ENCODE data around the gene PJVK.
A peak's percentile ranks its signal among the peaks of the same experiment; 100 is the strongest.
"Not testable (repeated sequence)": the region's sequence is repeated elsewhere in the genome, so short reads cannot be mapped to it uniquely, and the experiment has no call there.

Gene PJVK

DNA sequence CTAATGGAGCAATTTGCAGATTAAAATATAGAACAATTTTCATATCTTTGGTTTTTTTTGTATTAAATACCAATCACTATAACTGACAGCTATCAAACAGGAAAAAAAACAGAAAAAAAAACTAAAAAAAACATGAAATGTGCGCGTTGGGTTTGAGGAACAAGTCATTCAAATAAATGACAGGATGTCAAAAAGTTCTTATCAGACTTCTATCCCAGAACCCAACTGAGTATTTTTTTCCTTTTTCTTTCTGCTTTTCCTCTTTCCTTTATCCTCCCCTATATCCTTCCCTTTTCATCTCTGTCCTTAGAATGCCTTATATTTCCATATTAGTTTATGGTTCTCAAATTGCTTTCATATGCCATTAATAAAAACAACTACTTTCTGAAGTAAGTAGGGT is 14.5 kb upstream of the PJVK start:
- DNase-seq (ENCODE audit: low read depth): no peak

DNA sequence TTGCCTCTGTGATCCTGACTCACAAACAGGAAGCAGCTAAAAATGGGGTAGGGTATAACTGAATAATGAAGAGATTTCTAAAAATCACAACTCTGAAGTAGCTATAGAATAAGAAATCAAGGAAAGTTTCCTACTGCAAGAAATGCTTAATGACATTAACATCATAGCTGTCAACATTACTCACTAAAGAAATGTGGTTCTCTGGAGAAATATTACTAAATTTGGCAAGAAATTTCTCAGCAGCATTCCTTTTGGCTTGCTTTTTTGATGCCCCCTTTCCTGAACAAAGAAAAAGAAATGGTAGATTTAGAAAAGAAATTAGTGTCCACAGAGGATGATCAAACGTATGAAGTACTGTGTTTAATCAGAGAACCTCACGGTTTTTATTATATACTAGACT is 9.8 kb upstream of the PJVK start:
- DNase-seq (ENCODE audit: low read depth): no peak

DNA sequence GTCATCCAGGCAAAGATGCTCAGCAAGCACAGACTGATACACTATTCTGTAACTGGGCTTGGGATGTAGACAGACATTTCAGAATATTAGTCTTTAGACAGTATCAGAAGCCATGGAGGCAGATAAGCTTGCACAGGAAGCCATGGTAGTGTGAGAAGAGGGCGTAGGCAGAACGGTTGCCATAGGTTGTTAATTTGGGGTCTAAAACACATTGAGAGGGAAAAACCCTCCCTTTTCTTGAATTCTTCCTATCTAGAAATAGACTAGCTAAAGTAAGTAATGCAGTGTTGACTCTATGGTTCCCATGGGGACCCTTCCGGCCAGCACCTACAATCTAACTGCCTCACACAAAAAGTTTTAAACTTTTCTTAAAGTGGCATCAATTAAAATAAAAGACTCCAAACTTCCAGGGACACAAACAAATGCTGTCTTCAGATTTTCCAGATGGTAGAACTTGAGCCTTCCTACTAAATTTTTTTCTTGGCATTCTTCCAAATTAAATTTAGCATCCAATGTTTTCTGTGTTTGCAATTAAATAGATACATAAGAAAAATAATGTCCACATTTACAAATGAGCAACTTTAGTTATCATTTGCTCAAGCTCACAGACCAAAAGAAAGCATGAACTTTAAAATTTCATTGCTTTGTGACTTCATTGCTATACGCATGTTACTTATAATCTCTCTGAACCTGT is 2.1 kb upstream of the PJVK start:
- no peak for DNase-seq (ENCODE audit: low read depth)

DNA sequence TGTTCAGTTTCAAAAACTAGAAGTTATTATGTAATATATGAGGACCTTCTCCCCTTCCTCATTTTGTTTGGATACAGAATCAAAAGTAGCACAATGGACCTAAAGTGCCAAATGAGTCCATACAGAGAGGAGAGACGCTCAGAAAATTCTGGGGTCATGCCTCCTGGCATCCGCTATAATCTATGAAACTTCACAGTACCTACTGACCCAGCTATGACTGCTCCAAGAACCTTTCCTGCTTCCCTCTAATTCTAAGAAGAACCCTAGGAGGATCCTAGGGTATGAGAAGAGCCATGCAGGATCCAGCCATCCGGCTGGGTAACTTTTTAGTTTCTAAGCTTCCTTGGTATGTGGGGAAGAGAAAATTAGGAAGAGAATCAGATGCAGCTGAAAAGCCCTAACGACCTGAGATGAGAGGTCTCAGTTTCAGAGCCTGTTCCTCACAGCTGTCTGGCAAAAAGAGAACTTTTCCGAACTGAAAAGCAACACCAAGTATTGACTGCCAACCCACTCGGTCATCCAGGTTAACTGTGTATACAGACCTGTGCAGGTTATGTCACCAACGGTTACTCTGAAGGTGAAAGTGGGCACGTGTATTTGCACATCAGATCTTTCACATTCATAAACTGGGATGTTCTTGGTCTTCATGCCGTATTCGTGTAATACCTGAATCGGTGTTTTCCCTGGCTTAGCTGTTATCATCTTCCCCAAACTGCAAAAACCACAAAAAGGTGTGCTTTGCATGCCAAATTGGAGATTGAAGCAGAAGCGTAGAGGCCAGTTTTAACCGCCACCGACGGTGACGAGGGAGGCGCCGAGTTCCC is 1.3 kb upstream of the PJVK start:
- DNase-seq (ENCODE audit: low read depth): no peak

DNA sequence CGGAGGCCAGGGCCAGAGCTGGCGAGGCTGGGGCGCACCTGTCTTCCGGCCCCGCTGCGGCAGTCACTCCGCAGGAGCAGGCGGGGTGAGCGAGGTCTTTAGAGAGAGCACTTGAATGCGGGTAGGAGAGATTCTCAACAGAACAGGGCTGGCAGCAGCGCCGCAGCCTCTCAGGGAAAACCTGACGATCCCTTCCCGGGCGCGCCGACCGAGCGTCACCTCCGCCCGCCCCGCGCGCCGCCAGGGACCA is 729 bp upstream of the PJVK start:
- no peak for DNase-seq (ENCODE audit: low read depth)

DNA sequence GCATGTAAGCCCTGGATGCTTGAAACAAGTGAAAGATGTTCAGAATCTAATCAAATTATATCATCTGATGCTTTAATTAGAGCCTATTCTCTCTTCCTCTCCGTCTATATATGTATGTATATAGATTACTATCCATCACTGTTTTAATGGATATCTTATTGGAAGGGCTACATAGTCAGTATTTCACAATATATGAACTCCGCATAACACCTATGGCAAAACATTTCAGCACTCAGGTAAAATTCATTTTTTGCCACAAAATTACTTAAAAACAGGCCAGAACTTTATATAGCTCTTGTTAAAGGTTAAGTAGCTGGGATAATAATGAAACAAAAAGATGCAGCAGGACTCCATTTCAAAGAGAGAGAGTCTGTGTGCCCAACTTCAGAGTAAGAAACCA is 1.2 kb downstream of the PJVK start:
- DNase-seq (ENCODE audit: low read depth): no peak

DNA sequence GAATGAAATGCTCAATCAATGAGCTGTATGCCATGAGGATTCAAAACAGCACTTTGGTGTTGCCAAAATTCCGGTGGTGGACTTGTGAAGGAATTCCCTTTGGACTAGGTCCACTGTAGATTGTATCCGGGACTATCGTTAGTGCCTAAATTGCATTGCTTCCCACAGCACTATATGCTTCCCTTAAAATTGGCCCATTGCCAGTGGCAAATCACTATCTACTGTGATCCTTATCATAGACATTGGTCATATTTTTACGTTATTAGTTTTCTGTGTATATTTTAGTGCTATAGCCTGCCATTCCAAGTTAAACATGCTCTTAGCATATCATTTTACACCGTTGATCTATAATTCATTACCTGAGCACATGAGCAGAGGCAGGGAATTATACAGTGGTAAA is 1.7 kb downstream of the PJVK start:
- no peak for DNase-seq (ENCODE audit: low read depth)

DNA sequence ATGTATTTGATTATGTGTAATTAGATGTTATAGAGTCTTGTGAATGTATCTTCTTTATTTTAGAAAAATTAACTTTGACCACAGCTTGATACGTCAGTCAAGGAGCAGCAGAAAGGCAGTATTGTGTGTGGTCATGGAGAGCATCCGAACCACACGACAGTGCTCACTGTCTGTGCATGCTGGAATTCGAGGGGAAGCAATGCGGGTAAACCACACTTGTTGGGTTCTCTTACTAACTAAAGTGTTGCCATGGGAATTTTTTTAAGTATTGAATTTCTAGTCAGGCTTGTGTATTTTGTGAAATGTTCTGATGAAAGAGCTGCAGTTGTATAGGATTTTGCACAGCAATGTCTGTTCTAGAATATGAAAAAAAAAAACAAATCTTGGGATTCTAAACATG is 4.8 kb downstream of the PJVK start:
- no peak for DNase-seq (ENCODE audit: low read depth)

DNA sequence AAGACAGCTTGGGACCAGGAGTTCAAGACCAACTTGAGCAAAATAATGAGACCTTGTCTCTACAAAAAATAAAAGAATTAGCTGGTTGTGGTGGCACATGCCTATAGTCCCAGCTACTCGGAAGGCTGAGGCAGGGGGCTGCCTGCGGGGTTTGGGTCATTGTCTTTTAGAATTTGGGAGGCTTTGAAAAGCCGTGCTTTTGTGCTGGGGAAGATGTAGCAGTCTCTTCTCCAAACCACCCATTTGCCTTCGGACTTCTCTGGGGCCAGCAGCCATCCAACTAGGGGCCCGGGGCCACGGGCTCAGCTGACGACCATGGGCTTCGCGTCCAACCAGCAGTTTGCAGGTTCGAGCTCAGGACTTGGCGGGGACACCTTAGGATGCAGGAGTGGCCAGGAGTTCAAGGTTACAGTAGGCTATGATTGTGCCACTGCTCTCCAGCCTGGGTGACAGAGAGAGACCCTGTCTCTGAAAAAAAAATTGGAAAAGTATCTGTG is 6.3 kb downstream of the PJVK start:
- DNase-seq (ENCODE audit: low read depth): no peak

DNA sequence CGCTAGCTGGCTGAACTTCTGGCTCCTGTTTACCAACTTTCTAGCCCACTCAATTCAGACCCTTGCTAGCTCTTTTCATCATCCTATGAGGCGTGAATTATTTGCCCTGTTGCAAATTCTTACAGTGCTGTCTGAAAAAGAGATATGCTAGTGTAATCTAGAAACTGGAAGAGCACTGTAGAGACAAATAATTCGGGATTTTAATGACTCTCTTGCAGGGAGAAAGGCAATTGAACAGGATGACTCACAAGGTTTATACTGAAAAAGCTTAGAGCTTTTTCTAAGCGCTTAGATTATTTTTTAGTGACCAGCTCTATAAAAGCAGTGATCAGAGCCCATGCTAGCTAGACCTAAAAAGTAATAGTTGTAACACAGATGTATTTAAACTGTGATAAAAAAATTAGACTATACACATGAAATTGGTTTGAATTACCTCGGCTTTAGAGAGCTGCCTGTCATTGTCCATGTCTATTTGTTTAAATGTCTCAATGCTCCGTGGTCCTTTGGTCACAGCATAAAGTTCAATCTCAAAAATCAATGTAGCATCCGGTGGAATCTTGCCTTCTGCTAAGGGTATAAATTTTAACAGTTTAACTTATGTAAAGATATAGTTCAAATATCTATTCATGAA is 18.2 kb downstream of the PJVK start:
- DNase-seq (ENCODE audit: low read depth): no peak

DNA sequence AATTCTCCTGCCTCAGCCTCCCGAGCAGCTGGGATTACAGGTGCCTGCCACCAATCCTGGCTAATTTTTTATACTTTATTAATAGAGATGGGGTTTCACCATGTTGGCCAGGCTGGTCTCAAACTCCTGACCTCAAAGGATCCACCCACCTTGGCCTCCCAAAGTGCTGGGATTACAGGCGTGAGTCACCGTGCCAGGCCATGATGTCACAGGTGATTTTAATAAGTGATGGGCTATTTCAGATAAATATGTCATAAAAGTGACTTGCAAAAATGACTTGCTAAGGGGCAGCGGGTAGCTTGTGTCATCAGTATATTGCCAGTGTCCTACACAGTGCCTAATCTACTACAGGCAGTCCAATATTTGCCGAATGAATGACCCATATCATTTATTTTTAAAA is 20.1 kb downstream of the PJVK start:
- DNase-seq (ENCODE audit: low read depth): not testable (repeated sequence)

DNA sequence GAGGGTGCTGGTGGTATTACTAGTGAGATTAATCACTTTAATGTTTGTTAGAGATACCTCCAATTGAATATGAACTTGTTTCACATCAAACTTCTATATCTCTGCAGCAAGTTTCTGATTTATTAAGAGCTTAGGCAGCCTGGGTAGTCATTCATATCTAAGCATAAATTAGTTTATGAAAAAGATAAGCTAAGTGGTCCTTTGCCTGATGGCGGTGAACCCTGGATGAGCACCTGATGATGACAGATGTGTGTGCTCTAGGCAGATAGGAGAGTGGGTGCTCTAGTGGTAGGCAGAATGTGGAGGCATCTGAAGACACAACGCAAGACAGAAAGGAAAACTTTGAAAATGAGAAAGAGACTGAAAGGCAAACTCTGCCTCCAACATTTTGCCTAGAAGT is 22.2 kb downstream of the PJVK start:
- no peak for DNase-seq (ENCODE audit: low read depth)

DNA sequence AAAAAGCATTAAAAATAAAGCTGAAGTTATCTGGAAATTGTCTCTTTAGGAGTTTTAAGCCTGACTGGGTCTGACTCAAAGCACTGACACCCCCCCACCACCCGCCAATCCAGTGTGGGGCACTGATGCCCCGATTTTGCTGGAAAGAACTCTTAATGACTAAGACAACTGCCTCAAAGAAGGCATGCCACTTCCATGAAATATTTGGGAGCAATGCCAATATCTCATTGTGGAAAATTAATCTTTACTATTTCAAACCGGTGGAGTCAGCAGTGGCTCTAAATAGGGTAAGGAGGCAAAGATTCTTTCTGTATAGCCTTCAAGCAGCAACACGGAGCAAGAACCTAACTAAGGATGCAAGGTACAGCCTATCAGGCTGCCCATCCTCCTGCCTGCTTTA is 22.8 kb downstream of the PJVK start:
- DNase-seq (ENCODE audit: low read depth): no peak

DNA sequence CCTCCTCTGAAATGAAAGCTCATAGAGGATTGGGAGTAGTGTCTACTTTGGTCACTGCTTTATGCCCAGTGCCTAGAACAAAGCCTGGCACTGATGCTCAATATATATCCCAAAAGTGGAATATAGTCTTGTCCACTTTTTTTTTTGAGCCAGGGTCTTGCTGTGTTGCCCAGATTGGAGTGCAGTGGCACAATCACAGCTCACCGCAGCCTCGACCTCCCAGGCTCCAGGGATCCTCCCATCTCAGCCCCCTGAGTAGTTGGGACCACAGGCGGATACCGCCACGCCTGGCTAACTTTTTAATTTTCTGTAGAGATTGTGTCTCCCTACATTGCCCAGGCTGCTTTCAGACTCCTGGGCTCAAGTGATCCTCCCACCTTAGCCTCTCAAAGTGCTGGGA is 23.4 kb downstream of the PJVK start:
- no peak for DNase-seq (ENCODE audit: low read depth)

DNA sequence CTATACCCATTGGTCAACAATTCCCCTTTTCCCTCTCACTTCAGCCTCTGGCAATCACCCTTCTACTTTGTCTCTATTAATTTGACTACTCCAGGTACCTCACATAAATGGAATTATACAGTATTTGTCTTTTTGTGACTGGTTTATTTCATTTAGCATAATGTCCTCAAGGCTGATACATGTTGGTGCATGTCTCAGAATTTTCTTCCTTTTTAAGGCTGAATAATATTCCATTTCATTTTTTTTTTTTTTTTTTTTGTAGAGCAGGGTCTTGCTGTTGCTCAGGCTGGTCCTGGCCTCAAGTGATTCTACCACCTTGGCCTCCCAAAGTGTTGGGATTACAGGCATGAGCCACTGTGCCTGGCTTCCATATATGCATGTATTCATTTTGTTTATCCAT is 25.3 kb downstream of the PJVK start:
- no peak for DNase-seq (ENCODE audit: low read depth)

DNA sequence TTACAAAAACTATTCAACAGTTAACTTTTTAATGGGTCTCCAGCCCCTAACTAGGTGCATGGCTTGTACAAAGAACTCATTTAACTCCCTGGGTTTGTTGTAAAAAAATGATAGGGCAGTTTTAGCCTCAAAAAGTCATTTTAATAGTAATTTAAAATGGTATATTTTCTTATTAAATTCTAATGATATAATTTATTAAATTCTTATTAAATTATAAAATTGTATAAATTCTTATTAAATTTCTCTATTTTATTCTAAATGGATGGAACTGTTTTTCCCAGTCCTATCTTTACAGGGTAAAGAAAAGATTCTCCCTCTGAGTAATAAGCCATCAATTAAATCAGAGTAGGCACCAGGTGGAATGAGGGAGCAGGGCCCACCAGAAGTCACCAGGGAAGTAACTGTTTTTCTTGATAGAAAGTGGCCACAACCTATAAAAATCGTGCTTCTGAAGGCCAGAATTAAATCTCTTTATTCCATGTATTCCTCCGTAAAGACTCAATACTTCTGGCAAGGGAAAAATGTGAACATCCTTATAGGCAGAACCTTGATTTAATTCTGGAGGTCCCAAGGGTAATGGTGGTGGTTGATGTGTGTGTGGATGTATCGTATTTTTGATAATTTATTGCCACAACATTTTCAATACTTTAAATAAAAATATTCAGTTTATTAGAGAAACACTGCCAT is 26.4 kb downstream of the PJVK start:
- DNase-seq (ENCODE audit: low read depth): no peak

DNA sequence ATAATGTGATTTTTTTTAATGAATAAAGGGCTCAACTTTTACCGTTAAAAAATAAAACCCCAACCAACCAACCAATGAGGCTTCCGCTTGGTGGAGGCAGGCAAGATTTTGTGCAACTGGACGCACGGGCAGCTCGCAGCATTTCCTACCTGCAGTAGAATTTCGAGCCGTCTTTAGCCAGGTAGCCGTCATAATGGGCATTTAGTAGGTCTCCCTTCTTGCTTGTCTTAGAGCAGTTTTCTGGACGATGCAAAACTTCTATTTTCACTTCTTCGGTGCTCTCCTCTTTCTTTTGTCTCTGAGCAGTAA is 26.9 kb downstream of the PJVK start:
- DNase-seq (ENCODE audit: low read depth): no peak

DNA sequence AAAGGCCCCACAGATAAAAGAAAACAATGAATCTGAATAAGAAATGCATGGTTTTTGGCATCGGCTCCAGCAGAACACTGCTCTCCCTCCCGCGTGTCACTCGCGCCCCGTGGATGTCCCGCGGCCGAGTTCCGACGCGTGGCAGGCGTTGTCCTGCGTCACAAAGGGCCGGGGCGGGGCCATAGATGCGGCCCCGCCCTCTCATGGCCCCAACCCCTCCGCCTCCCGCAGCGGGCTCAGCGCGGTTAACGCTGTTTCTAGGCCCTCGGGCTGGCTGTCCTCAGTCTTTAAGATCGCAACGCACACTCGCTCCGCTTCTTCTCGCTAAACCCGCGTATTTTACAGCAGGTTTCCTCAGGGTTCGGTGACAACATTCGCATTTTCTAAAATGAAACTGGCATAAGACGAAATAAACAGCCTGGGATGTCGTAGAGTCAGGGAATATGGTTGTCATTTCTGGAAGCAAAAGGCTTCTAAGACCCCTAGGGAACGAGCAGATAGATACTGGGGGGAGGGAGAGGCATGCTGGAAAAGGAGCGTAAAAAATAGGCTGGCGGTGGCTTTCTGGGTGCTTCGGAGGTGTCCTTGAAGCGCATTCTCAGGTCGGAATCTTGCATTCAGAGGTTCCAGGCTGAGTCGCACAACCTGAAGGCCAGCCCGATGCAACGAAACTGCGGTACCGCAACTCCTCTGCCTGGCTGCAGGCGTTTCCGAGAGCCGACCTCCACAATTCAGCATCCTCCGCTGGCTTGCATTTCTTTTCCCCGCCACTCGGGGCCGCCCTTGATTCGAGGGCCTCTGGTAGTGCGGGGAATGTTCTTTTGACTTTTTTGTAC is 27.5 kb downstream of the PJVK start, which contains the start of gene FKBP7:
TSS of gene FKBP7 (minus strand) at position 162 of the 836 bp plus-strand sequence. CDS start at position 61, 101 bp downstream.
- DNase-seq (ENCODE audit: low read depth): peak; percentile 67

DNA sequence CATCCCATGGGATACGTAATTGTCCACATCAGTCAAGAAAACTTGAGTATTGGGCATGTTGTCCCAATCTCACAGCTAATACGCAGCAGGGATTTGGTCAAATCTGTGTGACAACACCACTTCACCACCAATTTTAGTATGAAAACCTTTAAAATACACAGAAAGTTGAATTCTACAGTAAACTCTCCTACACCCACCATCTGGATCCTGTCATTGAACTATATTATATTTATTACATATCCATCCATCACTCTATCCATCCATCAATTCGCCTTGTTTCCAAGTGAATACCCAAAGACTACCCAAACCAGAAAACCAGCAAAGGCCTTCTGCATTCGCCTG is 28.1 kb downstream of the PJVK start:
- no peak for DNase-seq (ENCODE audit: low read depth)

DNA sequence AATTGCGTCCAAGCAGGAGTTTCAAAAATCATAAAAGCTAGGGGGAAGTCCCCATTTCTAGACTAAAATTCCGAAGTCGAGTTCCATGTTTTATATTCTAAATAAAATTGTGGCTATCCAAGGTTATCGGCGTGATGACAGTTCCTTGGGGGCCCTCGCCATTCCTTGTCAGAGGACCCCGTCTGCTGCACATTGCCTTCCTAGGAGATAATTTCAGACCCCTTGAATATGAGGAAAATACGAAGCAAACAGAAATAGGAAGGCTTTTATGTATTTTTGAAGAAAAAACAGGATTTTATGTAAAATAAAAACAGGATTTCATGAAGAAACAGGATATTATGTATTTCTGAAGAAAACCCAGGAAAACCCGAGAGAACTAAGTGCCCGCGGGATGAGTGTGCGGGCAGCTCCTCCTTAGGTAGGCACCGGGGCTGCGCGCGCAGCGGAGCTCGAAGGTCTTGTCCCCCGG is 28.6 kb downstream of the PJVK start:
- DNase-seq (ENCODE audit: low read depth): no peak

DNA sequence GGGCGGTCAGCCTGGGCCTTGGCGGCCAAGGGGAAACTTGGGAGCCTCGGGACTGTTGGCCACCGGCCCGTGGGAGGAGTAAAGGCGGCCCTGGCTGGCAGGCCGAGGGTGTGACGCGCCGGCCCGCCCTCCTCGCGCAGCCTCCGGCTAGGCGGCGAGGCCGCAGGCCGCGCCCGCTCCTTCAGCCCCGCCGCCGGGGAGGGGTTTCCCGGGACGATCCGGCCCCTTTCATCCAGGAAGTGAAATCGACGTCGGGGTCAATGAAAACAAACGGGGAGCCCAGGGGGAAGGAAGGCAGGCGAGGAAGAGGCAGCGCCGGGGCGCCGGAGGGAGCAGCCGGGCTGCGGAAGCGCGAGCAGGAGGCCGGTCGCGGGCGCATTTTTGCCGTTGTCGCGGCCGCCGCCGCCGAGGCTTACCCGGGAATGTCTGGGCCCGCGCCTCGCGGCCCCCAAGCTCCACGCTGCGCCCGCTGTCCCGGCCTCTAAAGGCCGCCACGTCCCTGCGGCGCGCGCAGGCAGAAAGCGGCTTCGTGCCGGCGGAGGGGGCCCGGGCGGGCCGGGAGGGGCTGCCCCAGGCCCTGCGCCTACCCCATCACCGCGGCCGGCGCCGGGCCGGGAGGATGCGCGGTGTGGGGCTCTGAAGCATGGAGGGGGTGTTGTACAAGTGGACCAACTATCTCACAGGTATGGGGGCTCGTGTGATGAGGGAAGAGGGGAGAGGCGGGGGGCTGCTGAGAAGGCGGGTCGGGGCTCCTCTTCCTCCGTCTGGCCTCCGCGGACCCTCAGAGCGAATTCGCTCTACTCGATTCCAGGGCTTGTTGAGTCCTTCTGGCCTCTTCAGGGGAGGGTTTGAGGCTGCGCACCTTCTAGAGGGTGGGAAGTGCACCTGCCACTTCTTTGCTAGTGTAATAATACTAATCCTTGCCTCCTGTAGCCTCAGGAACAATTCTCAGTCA is 29.3 kb downstream of the PJVK start, which contains the start of gene PLEKHA3:
TSS of gene PLEKHA3 (plus strand) at position 231 of the 955 bp plus-strand sequence. CDS start at position 644, 413 bp downstream.
- peak; percentile 91 for DNase-seq (ENCODE audit: low read depth)
